Skeletal muscle tissue (tissue), 4 donors: Measurements from ENCODE around the gene NHERF2. TPM values are rescaled to one million over a fixed set of nuclear protein-coding genes. Genes with fewer than 3 reads are reported as not detected.

Experiments used
- H3K27ac ChIP-seq: one replicate; pipeline ENCODE4 v1.7.0; 2013; ENCODE audit warnings: mild to moderate bottlenecking, low read depth, low read length, inconsistent platforms
- H3K27me3 ChIP-seq, 3 donors: one replicate each; pipeline ENCODE4 v1.7.0; 2013; ENCODE audit warnings: low read length in 3 of 3; ENCODE audit not compliant: control insufficient read depth in 3 of 3, insufficient read depth in 3 of 3
- H3K36me3 ChIP-seq, 3 donors: one replicate each; pipeline ENCODE4 v1.7.0; 2013; ENCODE audit warnings: low read length in 3 of 3; ENCODE audit not compliant: control insufficient read depth in 3 of 3, insufficient read depth in 3 of 3
- H3K4me1 ChIP-seq, 3 donors: one replicate each; pipeline ENCODE4 v1.7.0; 2013; ENCODE audit warnings: low read length in 3 of 3, mild to moderate bottlenecking in 3 of 3; ENCODE audit not compliant: control insufficient read depth in 3 of 3, insufficient read depth in 3 of 3
- H3K4me3 ChIP-seq, 3 donors: one replicate each; pipeline ENCODE4 v1.7.0; 2013; ENCODE audit warnings: low read length in 3 of 3
- H3K9ac ChIP-seq, 3 donors: one replicate each; pipeline ENCODE4 v1.7.0; 2013; ENCODE audit warnings: low read length in 3 of 3, mild to moderate bottlenecking in 3 of 3, moderate library complexity in 2 of 3, low read depth in 1 of 3
- H3K9me3 ChIP-seq, 3 donors: one replicate each; pipeline ENCODE4 v1.7.0; 2013; ENCODE audit warnings: low read length in 3 of 3; ENCODE audit not compliant: control insufficient read depth in 3 of 3
- total RNA-seq: library from RNA; depleted of rRNA; stranded (reverse); fragments of >200 nt; gene quantifications from one replicate; pipeline ENCODE4 v1.2.3, GENCODE V29; 2014
- donor health status: Osteomylitis.

The NHERF2 gene
- total RNA-seq, 1 donor from 2014 or later, result 15.1 TPM

GRCh38 chr16:2056681-2057407 lies 30.1 kb downstream of the NHERF2 start:
- Histone ChIP-seq H3K4me3 (no peak overlapping the region), H3K36me3 (peaks cover 48 to 62% (median 57%) of the 10 kb centered on the region in 3 donors), H3K9ac (no peak overlapping the region), H3K27ac (no peak overlapping the region), H3K9me3 (no peaks in the 10 kb centered on the region), H3K27me3 (no peaks in the 10 kb centered on the region), H3K4me1 (no peaks in the 10 kb centered on the region)

GRCh38 chr16:2057438-2057837 lies 30.7 kb downstream of the NHERF2 start:
- Histone ChIP-seq H3K36me3 (peaks cover 45 to 58% (median 58%) of the 10 kb centered on the region in 3 donors), H3K4me1 (no peaks in the 10 kb centered on the region), H3K27ac (no peak overlapping the region), H3K9ac (no peak overlapping the region), H3K4me3 (no peak overlapping the region), H3K27me3 (no peaks in the 10 kb centered on the region), H3K9me3 (no peaks in the 10 kb centered on the region)

DNA sequence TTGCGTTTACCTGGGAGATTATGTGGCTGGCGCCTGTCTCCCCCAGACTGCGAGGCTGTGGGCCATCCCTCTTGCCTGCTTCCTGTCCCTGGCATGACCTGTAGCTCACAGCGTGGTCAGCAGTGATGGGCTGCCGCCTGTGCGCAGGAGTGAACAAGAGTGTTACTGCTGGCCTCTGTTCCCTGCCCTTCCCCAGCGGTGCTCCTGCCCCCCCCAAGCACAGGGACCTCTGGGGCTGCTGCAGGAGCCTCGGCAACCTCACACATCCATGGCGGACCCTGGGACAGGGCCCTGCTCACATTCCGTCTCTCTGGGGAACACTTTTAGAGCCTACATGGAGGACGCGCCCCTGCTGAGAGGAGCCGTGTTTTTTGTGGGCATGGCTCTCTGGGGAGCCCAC lies 31.7 kb downstream of the NHERF2 start:
- Histone ChIP-seq H3K9me3 (no peaks in the 10 kb centered on the region), H3K4me3 (no peak overlapping the region), H3K4me1 (no peaks in the 10 kb centered on the region), H3K27ac (no peak overlapping the region), H3K36me3 (peaks cover 39 to 55% (median 50%) of the 10 kb centered on the region in 3 donors), H3K27me3 (no peaks in the 10 kb centered on the region), H3K9ac (no peak overlapping the region)

GRCh38 chr16:2058872-2059271 lies 32.2 kb downstream of the NHERF2 start:
- no peaks in the 10 kb centered on the region for H3K9me3 ChIP-seq
- no peak overlapping the region for H3K27ac ChIP-seq
- H3K36me3 ChIP-seq, result peaks cover 39 to 55% (median 50%) of the 10 kb centered on the region in 3 donors
- no peak overlapping the region for H3K4me3 ChIP-seq
- H3K9ac ChIP-seq, result no peak overlapping the region
- H3K27me3 ChIP-seq, result no peaks in the 10 kb centered on the region
- H3K4me1 ChIP-seq, result no peaks in the 10 kb centered on the region

GRCh38 chr16:2060346-2060745 lies 33.6 kb downstream of the NHERF2 start:
- H3K4me3 ChIP-seq, result no peak overlapping the region
- H3K4me1 ChIP-seq, result no peaks in the 10 kb centered on the region
- no peaks in the 10 kb centered on the region for H3K27me3 ChIP-seq
- H3K27ac ChIP-seq, result no peak overlapping the region
- no peaks in the 10 kb centered on the region for H3K9me3 ChIP-seq
- H3K9ac ChIP-seq, result no peak overlapping the region
- H3K36me3 ChIP-seq, result peaks cover 34 to 50% (median 45%) of the 10 kb centered on the region in 3 donors

GRCh38 chr16:2061023-2061422 lies 34.3 kb downstream of the NHERF2 start:
- H3K4me1 ChIP-seq, result no peaks in the 10 kb centered on the region
- peaks cover 41 to 56% (median 48%) of the 10 kb centered on the region in 3 donors for H3K36me3 ChIP-seq
- H3K9me3 ChIP-seq, result no peaks in the 10 kb centered on the region
- H3K9ac ChIP-seq, result no peak overlapping the region
- no peak overlapping the region for H3K4me3 ChIP-seq
- no peaks in the 10 kb centered on the region for H3K27me3 ChIP-seq
- H3K27ac ChIP-seq, result no peak overlapping the region

- Histone ChIP-seq H3K27me3 (no peaks in the 10 kb centered on the region), H3K36me3 (peaks cover 45 to 58% (median 51%) of the 10 kb centered on the region in 3 donors), H3K4me1 (no peaks in the 10 kb centered on the region), H3K27ac (no peak overlapping the region), H3K9me3 (no peaks in the 10 kb centered on the region), H3K9ac (no peak overlapping the region), H3K4me3 (no peak overlapping the region)
Measured at GRCh38 chr16:2061526-2061925, 34.8 kb downstream of the NHERF2 start.

DNA sequence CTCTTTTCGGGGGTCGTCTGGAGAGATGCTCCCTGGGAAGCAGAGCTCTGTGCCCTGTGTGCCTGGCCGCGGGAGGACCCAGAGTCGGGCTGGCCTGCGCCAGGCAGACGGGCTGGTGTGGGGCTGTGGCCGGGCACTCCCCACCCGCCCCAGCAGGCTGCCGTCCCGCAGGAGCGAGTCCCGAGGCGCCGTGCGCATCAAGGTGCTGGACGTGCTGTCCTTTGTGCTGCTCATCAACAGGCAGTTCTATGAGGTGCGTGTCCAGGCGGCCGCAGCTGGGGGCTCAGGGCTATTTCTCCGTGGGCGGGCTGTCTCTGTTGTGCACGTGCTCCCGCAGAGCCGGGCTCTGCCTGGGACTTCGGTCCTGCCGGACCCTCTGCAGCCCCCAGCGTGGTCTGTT lies 36.1 kb downstream of the NHERF2 start:
- Histone ChIP-seq H3K4me3 (no peak overlapping the region), H3K27me3 (no peaks in the 10 kb centered on the region), H3K9me3 (no peaks in the 10 kb centered on the region), H3K36me3 (peaks cover 44 to 56% (median 49%) of the 10 kb centered on the region in 3 donors), H3K9ac (no peak overlapping the region), H3K27ac (no peak overlapping the region), H3K4me1 (no peaks in the 10 kb centered on the region)

DNA sequence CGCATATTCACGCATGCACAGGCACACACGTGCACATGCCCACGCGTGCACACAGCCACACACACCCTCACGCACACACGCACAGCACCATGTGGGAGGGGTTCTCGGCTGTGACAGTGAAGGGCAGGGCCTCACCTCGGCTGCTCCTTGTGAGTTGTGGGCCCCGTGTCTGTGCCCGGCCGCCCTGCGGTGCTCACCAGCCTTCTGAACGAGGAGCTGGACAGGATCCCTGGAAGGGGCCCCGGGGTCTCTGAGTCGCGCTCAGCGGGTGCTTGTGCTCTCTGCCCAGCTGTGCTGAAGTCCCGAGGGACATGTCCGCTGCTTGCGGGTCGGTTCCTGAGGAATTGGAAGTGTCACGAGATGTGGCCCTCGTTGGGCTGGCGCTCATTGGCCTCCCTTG lies 37.2 kb downstream of the NHERF2 start:
- no peaks in the 10 kb centered on the region for H3K9me3 ChIP-seq
- no peaks in the 10 kb centered on the region for H3K4me1 ChIP-seq
- peaks cover 40 to 57% (median 44%) of the 10 kb centered on the region in 3 donors for H3K36me3 ChIP-seq
- H3K4me3 ChIP-seq, result no peak overlapping the region
- no peaks in the 10 kb centered on the region for H3K27me3 ChIP-seq
- no peak overlapping the region for H3K9ac ChIP-seq
- H3K27ac ChIP-seq, result no peak overlapping the region

GRCh38 chr16:2064368-2064945 lies 37.8 kb downstream of the NHERF2 start:
- Histone ChIP-seq H3K27me3 (no peaks in the 10 kb centered on the region), H3K9me3 (no peaks in the 10 kb centered on the region), H3K4me3 (no peak overlapping the region), H3K4me1 (no peaks in the 10 kb centered on the region), H3K27ac (no peak overlapping the region), H3K9ac (no peak overlapping the region), H3K36me3 (peaks cover 40 to 58% (median 44%) of the 10 kb centered on the region in 3 donors)
